Midbrain (tissue), 1 donor: ENCODE results near the gene PLOD3.

ENCODE experiments used
- DNase-seq: peaks from one replicate; lab custom pipeline; 2025; lab: John Stamatoyannopoulos, UW

The PLOD3 gene

GRCh38 chr7:101239191-101239950 is 22.0 kb upstream of the PLOD3 start:
- no peak for DNase-seq

- no peak for DNase-seq
These were observed 21.1 kb upstream of the PLOD3 start for GRCh38 chr7:101238226-101239182.

- DNase-seq = no peak
These were observed 20.1 kb upstream of the PLOD3 start, which contains the start of gene CLDN15 for GRCh38 chr7:101237206-101238067. Gene CLDN15 (minus strand): TSS chr7:101237802. CDS start chr7:101237581, 221 bp downstream.

GRCh38 chr7:101236292-101236835 is 19.0 kb upstream of the PLOD3 start:
- no peak for DNase-seq

GRCh38 chr7:101235522-101235921 is 18.1 kb upstream of the PLOD3 start:
- DNase-seq = no peak

GRCh38 chr7:101235050-101235449 is 17.7 kb upstream of the PLOD3 start:
- no peak for DNase-seq

- no peak for DNase-seq
These were observed 17.3 kb upstream of the PLOD3 start for GRCh38 chr7:101234636-101235035.

GRCh38 chr7:101233907-101234547 is 16.6 kb upstream of the PLOD3 start:
- DNase-seq = no peak

- DNase-seq = no peak
These were observed 14.9 kb upstream of the PLOD3 start for GRCh38 chr7:101232141-101232850.

- DNase-seq = no peak
These were observed 14.3 kb upstream of the PLOD3 start for GRCh38 chr7:101231644-101232043.

- no peak for DNase-seq
These were observed 9.3 kb upstream of the PLOD3 start for GRCh38 chr7:101226721-101227120.

- no peak for DNase-seq
These were observed 8.3 kb upstream of the PLOD3 start for GRCh38 chr7:101225650-101226049.

- no peak for DNase-seq
These were observed 6.1 kb upstream of the PLOD3 start for GRCh38 chr7:101223528-101223927.

- no peak for DNase-seq
These were observed 5.0 kb upstream of the PLOD3 start for GRCh38 chr7:101222275-101222830.

GRCh38 chr7:101220295-101220694 is 2.9 kb upstream of the PLOD3 start:
- no peak for DNase-seq

GRCh38 chr7:101218236-101219125 is 1.1 kb upstream of the PLOD3 start:
- no peak for DNase-seq

- DNase-seq = no peak
These were observed 457 bp downstream of the PLOD3 start for GRCh38 chr7:101216860-101217387.

- DNase-seq = no peak
These were observed 1.2 kb downstream of the PLOD3 start for GRCh38 chr7:101216001-101216859.
